NCI-H345 treated with DMSO at 0.1 percent for 48 hours (cell line): ENCODE results near the gene PRR19.

ENCODE experiments used
- DNase-seq: peaks from one replicate; lab custom pipeline; 2025; ENCODE audit not compliant: unreplicated experiment; lab: John Stamatoyannopoulos, UW

PRR19 gene

GRCh38 chr19:42343344-42344110, 41.6 kb downstream of the PRR19 start:
- no peak for DNase-seq

DNA sequence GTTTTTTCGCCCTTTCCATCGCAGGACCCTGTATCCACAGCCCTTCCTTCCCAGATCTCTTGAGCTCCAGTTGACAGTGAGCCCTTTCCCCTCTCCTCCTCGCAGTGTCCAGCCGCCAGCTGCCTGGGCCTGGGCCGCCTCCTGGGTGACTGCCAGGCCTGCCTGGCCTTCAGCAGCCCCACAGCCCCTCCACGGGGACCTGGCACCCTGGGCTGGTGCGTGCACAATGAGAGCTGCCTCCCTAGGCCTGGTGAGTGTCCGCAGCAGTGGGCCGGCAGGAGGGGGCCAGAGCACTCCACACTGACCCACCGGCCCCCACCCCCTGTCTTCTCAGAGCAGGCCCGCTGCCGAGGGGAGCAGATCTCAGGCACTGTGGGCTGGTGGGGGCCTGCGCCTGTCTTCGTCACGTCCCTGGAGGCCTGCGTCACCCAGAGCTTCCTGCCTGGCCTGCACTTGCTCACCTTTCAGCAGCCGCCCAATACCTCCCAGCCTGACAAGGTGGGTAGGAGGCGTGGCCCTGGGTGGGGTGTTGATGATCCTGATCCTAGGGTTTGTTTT, 42.5 kb downstream of the PRR19 start:
- DNase-seq = no peak

GRCh38 chr19:42345191-42345812, 43.4 kb downstream of the PRR19 start:
- DNase-seq = no peak

DNA sequence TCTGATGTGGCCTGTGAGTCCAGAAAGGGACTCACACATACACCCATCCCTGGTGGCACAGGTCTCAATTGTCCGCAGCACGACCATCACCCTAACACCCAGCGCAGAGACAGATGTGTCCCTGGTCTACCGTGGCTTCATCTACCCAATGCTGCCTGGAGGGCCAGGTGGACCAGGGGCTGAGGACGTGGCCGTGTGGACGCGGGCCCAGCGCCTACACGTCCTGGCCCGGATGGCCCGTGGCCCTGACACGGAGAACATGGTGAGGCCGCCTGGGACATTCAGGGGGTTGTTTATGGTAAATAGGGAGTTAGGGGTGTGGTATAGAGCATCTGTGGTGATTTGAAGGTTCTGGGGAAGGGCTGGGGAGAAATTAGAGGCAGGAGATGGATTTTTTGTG, 46.3 kb downstream of the PRR19 start:
- no peak for DNase-seq

DNA sequence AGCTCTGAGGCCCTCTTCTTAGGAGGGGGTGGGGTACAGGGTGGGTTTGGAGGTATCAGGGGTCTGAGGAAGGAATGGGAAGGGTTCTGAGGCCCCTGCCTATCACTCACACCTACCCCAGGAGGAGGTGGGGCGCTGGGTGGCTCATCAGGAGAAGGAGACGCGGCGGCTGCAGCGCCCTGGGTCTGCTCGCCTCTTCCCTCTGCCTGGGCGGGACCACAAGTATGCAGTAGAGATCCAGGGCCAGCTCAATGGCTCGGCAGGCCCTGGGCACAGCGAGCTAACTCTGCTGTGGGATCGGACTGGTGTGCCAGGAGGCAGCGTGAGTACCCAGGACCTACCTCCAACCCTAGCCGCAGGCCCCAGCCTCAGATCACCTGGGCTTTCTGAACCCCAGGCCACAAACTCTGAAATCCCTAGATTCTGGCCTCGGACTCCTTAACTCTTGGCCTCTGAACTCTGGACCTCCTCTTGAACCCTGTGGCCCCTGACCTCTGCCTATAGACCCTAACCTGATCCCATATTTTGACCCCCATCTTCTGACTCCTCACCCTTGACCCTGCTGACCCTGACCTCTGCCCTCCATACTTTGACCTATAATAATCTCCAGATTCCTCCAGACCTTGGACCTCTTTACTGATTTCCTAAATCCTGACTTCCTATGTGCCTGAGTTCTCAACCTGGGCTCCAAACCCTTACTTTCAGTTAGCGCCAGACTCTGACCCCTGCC, 47.6 kb downstream of the PRR19 start:
- no peak for DNase-seq

- DNase-seq = no peak
Measured at GRCh38 chr19:42350417-42350816, 48.5 kb downstream of the PRR19 start.

DNA sequence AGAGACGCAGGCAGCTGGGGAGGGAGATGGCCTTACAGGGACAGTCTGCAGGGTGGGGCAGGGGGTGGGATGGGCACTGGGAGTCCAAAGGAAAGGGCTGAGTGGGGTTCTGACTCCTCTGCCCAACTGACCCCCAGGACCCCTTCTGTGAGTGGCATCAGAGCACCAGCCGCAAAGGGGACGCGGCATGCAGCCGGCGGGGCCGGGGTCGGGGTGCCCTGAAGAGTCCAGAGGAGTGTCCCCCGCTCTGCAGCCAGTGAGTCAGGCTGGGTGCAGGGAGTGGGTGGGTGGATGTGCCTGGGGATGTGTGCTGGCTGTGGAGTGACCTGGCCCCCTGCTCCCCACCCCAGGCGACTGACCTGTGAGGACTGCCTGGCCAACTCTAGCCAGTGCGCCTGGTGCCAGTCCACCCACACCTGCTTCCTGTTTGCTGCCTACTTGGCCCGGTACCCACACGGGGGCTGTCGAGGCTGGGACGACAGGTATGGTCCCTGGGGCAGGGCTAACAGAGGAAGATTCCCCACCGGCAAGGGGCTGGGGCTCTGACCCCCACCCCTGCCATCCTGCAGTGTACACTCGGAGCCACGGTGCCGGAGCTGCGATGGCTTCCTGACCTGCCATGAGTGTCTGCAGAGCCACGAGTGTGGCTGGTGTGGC, 49.3 kb downstream of the PRR19 start:
- no peak for DNase-seq

DNA sequence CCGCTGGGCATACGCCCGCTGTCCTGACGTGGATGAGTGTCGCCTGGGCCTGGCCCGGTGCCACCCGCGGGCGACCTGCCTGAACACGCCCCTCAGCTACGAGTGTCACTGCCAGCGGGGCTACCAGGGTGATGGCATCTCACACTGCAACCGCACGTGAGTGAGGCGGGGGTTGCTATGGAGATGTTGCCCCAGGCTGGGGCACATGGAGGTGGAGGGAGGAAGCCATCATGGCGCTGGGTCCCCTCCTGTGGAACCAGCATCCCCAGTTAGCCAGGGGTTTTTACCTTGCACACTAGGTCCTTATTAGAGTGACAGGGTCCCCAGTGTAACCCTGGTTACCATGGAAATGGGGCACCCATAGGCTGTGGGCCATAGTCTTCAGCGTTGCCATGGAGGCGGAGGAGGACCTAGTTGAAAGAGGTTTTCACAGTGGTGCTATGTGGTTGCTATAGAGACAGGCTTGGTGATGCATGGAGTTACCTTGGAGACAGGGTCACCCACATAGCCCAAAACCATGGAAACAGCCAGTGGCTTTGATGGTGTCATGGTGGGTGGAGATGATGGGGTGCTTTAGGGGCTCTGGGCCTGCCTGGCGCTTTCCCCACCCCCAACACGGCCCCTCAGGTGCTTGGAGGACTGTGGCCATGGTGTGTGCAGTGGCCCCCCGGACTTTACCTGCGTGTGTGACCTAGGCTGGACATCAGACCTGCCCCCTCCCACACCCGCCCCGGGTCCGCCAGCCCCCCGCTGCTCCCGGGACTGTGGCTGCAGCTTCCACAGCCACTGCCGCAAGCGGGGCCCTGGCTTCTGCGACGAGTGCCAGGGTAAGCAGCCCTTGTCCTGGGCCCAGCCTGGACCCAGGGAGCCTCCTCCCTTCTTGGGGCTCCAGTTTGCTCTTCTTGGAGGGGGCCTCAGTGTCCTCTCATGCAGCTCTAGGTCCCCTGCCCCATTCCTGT, 50.6 kb downstream of the PRR19 start:
- DNase-seq = no peak

DNA sequence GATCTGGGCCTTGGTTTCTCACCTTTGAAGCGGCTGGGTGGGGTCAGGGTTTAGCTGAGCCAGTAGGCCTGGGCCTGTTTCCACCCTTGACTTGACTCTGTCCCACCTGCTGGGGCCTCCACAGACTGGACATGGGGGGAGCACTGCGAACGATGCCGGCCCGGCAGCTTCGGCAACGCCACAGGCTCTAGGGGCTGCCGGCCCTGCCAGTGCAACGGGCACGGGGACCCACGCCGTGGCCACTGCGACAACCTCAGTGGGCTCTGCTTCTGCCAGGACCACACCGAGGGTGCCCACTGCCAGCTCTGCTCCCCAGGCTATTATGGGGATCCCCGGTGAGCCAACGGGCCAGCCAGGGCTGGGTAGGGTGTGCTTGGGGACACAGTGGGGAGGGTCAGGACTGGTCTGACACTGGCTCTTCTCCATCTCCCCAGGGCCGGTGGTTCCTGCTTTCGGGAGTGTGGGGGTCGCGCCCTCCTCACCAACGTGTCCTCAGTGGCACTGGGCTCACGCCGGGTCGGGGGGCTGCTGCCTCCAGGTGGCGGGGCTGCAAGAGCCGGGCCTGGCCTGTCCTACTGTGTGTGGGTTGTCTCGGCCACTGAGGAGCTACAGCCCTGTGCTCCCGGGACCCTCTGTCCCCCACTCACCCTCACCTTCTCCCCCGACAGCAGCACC, 51.5 kb downstream of the PRR19 start:
- no peak for DNase-seq

GRCh38 chr19:42355896-42356295, 54.0 kb downstream of the PRR19 start:
- DNase-seq = no peak

GRCh38 chr19:42356686-42357085, 54.8 kb downstream of the PRR19 start:
- DNase-seq = no peak

GRCh38 chr19:42357290-42357689, 55.4 kb downstream of the PRR19 start:
- DNase-seq = no peak
